Panc1 (cell line): Measurements from ENCODE around the gene IGF1R.

Experiments used
- CTCF ChIP-seq: fragments of 450-650 bp; IDR thresholded peaks from 2 replicates; pipeline ENCODE4 v1.5.1; 2017; ENCODE audit warnings: mild to moderate bottlenecking
- POLR2AphosphoS5 ChIP-seq: IDR thresholded peaks from 2 replicates; pipeline ENCODE4 v1.6.1; 2012; ENCODE audit warnings: mild to moderate bottlenecking, low read depth, low read length, moderate library complexity
- REST ChIP-seq, 2 experiments: IDR thresholded peaks; 2 replicates each; pipeline ENCODE4 v1.6.1; 2011 to 2012; ENCODE audit warnings: low read depth in 2 of 2, control low read depth in 1 of 2, low read length in 1 of 2, mild to moderate bottlenecking in 1 of 2, moderate library complexity in 1 of 2; ENCODE audit not compliant: insufficient read depth in 1 of 2
- SIN3A ChIP-seq: IDR thresholded peaks from 2 replicates; pipeline ENCODE4 v1.6.1; 2012; ENCODE audit warnings: low read depth, mild to moderate bottlenecking, low read length, moderate library complexity, borderline replicate concordance; ENCODE audit not compliant: insufficient read depth

- TF ChIP-seq CTCF (no peak), REST (IDR thresholded peaks at IDR 0.05; ENCODE audit: insufficient read depth in 1 of 2, low read depth in 2 of 2, low read length in 1 of 2) (no peak), POLR2AphosphoS5 (no peak), SIN3A (no peak)
Observed at GRCh38 chr15:98610991-98611390, 37.3 kb upstream of the IGF1R start.
